Measurements from ENCODE around the gene NOP16.

NOP16 gene, protein sequence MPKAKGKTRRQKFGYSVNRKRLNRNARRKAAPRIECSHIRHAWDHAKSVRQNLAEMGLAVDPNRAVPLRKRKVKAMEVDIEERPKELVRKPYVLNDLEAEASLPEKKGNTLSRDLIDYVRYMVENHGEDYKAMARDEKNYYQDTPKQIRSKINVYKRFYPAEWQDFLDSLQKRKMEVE

DNA sequence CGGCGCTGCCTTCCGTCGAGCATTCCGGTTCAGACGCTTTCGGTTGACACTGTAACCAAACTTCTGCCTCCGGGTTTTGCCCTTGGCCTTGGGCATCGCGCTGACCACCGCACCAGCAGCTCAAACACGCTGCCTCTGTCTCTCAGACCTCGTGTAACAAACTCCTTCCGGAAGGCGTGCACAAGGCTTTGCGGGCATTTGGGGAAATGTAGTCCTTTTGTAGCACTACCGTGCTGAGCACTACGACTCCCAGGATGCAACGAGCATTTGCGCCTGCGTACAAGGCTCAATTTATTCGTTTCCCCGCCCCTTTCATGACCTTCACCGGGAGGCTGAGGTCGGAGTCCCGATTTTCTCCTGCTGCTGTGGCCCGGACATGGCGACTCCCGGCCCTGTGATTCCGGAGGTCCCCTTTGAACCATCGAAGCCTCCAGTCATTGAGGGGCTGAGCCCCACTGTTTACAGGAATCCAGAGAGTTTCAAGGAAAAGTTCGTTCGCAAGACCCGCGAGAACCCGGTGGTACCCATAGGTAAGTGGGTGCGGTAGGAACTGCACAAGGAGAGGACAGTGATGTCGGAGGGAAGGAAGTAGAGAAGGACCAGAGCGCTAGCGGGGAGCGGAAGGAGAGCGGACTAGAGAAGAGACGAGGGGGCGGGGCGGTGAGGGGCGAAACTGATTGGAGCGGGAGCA, at the start of gene NOP16, which contains the start of gene HIGD2A:
TSS of gene NOP16 (minus strand) at position 155 of the 691 bp plus-strand sequence. CDS start at position 96, 59 bp downstream.
TSS of gene HIGD2A (plus strand) at position 308 of the 691 bp plus-strand sequence. CDS start at position 377, 69 bp downstream.
- peak; percentile 99 for DNase-seq

DNA sequence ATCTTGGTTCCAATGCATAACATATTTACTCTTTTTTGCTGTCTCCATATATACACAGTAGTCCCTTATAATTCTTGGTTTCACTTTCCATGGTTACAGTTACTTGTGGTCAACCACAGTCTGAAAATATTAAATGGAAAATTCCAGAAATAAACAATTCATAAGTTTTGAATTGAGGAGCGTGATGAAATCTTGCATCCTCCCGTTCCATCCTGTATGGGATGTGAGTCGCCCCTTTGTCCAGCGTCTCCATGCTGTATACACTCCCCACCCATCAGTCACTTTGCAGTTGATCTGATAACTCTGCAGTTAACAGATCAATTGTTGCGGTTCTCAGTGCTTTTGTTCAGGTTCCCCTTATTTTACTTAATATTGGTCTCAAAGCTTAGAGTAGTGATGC, 48.3 kb upstream of the NOP16 start:
- no peak for DNase-seq

DNA sequence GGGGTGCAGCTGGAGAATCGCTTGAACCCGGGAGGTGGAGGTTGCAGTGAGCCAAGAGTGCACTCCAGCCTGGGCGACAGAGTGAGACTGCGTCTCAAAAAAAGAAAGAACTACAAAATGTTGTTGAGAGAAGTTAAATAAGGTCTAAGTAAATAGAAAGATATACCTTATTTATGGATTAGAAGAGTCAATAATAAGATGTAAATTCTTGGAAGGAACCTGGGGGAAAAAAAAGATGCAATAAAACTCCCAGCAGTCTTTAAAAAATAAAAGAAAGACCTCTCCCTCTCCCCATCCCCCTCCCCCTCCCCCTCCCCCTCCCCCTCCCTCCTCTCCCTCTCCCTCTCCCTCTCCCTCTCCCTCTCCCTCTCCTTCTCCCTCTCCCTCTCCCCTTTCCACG, 44.3 kb upstream of the NOP16 start:
- no peak for DNase-seq

DNA sequence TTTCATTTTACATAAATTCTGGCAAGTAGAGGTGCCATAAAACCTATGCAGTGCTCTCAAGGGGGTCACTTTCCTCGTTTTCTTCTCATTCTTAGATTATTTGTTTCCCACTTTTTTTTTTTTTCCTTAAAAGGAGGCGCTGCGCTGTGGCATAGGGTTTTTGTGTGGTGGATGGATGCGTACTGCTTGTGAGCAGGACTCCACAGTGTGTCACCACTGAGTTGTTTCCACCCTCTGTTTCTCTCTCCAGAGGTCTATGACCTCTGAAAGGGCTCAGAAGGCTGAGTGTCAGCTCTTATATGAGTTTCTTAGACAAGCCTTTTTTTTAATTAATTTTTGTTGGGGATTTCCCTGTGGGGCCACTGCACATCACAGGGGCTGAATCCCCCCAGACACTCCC, 41.6 kb upstream of the NOP16 start:
- DNase-seq: no peak

DNA sequence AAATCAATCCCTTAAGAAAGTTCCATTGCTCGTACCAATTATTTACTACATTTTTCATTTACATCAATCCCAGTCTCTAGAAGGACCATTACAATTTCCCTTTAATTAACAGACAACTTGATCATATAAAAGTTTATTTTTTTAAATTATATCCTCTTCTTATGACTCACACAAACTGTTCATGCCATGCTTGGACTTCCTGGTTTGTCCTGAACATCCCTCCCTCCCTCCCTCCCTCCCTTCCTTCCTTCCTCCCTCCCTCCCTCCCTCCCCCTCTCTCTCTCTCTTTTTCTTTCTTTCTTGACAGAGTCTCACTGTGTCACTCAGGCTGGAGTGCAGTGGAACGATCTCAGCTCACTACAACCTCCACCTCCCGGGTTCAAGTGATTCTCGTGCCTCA, 39.6 kb upstream of the NOP16 start:
- DNase-seq: no peak

DNA sequence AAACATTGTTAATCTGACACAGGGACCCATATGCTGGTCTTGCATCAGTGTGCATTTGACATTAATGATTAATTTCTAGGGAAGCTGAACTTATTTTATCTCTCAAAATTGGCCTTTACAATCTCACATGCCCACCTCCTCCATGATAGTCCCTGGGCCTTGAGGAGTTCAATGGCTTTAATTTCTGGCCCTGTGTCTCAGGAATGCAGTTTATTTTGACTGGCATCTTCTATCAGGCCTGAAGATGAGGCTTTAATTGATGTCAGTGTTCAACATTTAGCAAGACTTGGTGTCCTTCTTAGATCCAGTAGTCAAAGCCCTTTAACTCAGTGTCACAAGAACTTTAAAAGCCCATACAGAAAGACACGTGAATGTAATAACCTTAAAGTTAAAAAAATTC, 38.5 kb upstream of the NOP16 start:
- DNase-seq: no peak

DNA sequence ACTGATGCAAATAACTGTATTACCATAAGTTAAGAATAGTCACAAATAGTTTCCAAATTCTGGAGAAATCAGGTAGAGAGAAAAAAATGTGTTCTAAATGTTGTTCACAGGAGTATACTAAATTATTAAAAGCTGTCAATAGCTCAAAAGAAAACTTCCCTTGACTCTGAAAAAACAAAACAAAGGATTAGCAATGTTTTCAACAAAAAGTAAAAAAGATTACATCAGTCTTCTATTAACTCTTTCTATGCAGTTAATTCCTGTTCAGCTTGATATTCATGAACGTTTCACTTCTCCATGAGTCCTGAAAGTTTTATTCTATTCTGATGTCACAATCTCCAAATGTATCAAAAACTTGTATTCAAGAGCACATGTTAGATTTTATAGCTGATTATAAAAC, 37.4 kb upstream of the NOP16 start:
- no peak for DNase-seq

DNA sequence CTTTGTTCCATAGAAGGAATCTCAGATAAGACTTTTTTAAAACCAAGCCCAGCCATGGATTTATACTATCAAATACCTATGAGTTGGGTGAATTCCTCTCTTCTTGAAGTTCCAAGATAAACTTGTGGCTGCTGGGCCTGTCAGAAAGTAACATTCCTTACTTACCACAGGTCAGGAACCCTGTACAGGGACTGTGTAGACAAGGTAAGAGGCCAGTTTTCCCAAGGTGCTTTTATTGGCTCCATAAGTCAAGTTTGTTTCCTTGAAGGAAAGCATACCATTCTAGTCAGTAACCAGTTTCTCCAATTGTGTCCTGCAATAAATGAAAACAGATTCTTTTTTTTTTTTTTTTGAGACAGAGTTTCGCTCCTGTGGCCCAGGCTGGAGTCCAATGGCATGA, 36.7 kb upstream of the NOP16 start:
- DNase-seq: no peak

DNA sequence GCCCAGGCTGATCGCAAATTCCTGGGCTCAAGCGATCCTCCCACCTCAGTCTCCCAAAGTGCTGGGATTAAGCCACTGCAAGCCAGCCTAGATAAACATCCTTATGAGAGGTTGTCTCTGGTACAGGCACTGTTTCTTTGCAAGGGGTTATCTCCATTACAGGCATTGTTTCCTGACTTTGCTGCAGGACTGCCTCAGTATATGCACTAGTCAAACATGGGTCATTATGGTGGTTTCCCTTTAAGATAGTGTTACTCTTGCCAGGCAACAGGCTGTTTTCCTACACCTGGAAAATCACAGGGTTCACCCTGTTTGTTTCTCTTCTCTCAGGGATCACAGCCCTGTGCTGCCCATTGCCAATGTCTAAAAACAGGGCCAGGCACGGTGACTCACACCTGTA, 35.8 kb upstream of the NOP16 start:
- DNase-seq: no peak

DNA sequence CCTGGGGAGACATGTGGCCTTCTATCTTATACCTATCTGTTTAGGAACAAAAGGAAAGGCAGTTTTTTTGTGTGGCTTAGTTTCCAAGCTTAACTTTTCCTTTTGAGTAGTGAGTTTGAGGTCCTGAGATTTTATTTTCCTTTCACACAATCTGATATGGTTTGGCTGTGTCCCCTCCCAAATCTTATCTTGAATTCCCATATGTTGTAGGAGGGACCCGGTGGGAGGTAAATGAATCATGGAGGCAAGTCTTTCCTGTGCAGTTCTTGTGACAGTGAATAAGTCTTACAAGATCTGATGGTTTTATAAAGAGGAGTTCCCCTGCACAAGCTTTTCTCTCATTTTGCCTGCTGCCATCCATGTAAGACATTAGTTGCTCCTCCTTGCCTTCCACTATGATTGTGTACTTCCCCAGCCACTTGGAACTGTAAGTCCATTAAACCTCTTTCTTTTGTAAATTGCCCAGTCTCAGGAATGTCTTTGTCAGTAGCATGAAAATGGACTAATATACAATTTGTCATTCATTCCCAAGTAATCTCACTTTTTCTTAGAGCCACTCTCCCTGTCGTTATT, 32.7 kb upstream of the NOP16 start:
- no peak for DNase-seq

DNA sequence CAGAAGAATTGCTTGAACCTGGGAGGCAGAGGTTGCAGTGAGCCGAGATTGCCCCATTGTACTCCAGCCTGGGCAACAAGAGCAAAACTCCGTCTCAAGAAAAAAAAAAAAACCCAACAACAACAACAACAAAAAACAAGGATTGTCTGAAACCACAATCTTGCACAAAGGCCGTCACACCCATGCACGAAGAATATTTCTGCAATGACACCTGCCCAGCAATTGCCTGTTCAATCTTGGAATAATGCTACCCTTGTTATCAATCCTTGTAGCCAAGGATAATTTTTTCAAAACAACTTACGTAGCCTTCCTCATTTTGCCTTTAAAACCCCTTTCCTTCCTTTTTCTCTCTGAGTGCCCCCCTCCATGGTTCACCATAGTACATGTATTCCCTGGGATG, 31.7 kb upstream of the NOP16 start:
- DNase-seq: no peak

DNA sequence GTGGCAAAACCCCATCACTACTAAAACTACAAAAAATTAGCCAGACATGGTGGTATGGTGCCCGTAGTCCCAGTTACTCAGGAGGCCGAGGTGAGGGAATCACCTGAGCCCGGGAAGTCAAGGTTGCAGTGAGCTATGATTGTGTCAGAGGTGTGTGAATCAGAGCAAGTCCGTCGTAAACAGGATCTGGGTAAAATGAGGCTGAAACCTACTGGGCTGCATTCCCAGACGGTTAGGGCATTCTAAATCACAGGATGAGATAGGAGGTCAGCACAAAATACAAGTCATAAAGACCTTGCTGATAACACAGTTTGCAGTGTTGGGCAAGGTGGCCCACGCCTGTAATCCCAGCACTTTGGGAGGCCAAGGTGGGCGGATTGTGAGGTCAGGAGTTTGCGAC, 29.9 kb upstream of the NOP16 start:
- DNase-seq: peak; percentile 89

DNA sequence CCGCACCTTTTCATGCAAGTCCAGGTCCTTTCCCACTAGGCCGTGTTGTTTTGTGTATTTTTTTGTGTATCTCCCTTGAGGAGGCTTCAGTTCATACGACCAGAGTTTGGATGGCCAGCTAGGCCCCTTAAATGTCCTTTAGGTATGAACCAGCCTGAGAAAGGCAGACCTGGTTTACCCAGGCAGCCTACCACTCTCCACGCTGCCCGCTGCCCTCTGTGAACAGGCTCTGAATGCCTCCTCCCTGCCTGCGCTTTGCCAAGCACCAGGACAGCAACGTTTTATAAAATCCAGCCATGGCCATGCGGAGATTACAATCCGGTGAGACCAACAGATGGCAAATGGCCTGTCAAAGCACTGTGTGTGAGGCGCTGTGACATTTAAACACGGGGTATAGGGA, 28.6 kb upstream of the NOP16 start:
- DNase-seq: no peak

DNA sequence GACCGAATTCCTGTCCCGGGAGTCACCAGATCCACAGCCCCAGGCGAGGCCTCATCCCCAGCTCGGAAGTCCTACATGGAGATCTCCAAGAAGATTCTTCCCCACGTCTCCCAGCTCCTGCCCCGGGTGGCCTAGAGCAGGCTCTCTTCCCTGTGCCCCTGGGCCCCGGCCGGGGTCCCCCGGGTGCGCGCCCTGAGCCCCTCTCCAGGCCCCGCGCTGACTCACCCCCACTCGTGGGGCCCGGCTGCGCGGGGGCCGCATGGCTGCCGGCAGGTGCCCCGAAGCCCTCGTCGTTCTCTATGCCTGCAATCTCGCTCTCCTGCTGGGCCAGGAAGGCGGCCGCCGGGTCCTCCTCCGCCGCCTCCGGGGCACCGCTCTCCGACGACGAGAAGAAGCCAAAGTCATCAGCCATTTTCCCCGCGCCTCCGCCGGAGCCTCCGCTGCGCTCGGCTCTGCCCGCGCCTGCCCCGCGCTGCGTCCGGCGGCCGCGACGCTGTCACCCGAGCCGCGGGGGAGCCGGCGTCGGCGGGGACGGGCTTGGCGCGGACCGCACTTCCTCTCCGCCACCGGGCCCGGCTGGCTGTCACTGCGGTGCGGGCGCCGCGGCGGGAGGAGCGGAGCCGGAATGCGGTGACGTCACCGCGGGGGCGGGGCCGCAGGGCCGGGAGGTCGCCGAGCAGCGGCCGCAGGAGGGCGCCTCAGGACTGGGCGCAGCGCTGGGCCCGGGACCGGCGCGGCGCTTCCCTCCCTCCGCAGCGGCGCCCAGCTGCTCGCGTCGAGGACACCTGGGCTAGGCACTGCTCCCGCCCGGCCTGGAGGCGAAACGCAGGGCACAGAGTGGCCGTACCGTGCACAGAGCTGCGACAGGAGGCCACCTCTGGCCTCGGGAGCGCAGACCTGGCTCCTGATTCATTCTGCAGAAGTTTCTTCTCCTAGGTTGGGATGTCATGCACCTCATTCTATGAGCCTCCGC, 27.8 kb upstream of the NOP16 start, which contains the start of gene CLTB:
TSS of gene CLTB (minus strand) at position 588 of the 973 bp plus-strand sequence. CDS start at position 412, 176 bp downstream.
- peak; percentile 94 for DNase-seq

DNA sequence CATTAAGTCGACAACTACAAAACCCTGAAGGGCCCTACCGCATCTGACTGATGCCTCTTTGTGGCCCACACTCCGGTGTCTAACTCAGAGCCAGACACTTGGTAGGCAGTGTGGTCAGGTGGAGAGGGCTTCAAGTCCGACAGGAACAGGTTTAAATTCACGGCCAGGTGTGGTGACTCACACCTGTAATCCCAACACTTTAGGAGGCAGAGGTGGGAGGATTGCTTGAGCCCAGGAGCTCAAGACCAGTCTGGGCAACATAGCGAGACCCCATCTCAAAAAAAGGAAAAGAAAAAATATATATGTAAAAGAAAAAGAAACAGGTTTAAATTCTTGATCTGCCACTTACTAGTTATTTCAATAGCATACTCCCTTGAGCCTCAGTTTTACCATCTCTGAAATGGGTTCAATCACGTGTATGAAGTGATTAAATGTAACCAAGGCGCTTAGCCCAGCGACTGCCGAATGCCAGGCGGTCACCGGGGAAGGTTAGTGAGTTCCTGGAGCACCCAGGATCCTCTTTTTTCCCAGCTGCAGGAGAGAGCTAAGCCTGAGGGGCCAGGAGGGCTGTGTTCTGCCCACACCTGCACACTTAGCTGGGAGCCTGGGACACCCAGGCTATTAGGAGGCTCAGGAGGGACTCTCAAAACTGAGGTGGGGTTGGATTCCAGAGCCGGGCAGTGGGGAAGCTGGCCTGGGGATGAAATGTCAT, 27.0 kb upstream of the NOP16 start:
- no peak for DNase-seq

DNA sequence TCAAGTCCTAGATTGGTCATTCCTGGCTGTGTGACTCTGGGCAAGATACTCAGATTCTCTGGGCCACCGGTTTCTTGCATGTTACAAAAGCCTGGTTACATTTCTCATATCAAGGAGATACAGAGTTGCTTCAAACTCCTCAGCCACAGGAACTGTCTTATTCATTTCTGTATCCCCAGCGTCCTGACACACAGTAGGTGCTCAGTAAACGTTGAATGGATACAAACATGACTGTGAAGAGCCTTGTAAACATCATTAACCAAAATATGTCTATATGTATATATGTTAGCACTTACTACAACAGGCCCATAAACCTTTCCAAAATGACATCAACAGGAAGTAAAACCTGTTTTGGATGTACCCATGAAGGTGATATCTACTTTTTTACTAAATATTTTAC, 26.3 kb upstream of the NOP16 start:
- DNase-seq: no peak

DNA sequence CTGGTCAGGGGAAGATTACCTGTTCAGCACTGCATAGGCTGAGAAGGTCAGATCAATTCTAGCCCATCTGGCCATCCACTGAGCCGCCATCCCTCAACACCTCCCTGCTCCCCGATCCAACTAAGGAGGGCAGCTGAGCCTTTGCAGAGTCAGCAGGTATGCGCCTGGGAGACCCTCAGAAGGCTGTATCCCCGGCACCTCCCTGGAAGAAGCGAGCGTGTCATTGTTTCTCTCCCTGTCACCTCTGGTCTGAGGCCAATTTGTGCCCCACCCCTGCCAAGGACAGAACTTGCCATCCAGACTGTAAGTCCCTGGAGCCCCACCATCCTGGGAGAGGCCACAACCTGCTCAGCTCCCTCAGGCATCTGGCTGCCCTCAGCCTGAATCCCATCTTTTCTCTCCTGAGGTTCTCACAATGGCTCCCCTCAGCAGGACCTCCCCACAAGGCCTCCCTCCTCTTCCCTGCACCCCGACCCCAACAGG, 25.4 kb upstream of the NOP16 start:
- no peak for DNase-seq

DNA sequence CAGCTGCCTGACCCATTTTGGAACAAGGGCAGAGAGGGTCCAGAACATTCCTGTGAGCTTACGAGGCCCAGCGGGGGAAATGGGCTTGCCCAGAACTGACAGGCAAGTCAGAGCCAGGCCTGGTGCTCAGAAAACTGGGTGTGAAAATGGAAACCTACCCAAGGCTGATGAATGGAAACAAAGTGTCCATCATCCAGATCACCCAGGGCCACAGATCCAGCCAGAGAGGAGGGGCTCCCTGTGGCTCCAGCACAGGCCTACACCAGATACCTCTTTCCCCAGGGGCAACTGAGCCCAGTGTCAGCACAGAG, 24.8 kb upstream of the NOP16 start:
- peak; percentile 82 for DNase-seq

DNA sequence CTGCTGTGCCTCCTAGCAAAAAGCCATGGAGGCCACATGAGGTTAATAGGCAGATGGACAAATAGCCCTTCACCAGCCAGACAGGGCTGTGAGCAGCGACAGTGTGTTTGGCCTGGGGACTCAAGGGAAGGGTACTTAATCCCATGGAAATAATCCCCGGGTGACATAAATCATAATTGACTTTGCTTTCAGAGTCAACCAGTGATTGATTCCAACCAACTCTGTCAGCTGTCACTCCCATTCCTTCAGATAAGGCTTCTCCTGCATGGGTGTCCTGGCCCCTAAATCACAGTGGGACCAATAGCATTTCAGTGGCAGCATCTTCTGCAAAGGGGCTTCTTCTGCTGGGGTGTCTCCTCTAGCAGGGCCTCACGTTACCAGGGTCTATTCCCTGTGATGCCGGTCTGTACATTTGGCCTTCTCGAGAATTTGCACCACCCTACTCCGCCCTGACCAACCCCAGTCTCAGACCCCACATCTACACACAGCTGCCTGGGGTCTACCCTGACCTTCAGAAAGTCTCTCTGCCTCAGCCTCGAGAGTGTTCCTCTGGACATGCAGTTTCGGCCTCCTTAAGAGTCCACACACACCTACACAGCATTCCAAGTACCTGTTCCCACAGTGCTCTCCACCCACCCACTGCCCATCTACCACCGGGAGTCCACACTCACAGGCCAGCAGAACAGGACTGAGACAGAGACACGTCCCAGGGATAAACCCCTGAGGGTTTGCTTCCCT, 24.3 kb upstream of the NOP16 start:
- DNase-seq: no peak

DNA sequence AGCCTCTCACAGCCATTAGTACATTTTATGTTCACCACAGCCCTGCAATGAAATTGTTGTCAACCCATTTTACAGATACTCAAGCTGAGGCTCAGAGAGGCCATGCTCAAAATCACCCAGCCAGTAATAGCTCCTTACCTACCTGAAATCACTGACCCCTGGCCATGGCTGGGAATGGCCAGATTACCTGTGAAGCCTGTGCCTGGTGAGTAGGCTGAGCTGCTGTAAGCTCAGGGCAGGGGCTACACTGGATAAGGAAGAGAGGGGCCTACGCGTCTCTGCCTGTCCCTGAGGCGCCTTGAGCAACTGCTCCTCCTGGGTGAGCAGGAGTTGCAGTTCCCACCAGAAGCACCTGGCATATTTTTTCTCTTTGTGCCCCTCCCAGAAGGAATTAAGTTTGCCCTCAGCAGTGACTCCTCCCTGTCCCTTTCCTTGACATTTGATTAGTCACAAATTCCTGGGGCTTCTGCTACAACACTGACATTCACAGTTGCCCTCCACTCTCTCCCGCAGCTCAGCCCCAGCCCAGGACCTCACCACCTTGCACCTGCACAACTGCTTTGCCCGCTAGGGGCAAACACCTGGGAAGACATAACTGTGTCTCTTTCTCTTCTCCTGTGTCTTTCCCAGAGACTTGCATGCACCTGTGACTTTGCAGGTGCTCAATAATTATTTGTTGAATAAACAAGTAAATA, 22.2 kb upstream of the NOP16 start:
- no peak for DNase-seq

DNA sequence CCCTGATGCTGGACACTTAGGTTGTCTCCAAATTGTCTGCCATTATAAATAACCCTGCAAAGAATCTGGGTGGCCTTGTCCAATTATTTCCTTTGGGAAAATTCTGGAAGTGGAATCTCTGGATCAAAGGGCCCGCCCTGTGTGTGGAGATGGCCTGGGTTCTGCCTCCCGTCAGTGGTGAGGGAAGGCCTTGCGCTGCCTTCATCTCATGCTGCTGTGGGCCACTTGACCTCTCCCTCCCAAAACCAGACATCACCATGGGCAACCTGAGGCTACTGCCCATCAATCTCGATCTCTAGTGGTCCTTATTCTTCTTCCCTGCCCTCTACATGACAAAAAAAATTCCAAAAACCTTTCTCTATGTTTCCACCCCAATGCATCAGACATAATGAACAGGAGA, 21.4 kb upstream of the NOP16 start:
- DNase-seq: no peak
